Stimulated activated CD8-positive, alpha-beta memory T cell treated with anti-CD3 and anti-CD28 coated beads, Interleukin-2, amount 100 ng/mL, for 1 hour (primary cell): ENCODE results near the gene LDAF1.
"Not testable (repeated sequence)": the region's sequence is repeated elsewhere in the genome, so short reads cannot be mapped to it uniquely, and the experiment has no call there.

Experiments
- DNase-seq, 2 donors: peaks; one replicate each; pipeline ENCODE4 v3.0.0-alpha.2; 2020; ENCODE audit warnings: low read depth in 2 of 2

LDAF1 gene

DNA sequence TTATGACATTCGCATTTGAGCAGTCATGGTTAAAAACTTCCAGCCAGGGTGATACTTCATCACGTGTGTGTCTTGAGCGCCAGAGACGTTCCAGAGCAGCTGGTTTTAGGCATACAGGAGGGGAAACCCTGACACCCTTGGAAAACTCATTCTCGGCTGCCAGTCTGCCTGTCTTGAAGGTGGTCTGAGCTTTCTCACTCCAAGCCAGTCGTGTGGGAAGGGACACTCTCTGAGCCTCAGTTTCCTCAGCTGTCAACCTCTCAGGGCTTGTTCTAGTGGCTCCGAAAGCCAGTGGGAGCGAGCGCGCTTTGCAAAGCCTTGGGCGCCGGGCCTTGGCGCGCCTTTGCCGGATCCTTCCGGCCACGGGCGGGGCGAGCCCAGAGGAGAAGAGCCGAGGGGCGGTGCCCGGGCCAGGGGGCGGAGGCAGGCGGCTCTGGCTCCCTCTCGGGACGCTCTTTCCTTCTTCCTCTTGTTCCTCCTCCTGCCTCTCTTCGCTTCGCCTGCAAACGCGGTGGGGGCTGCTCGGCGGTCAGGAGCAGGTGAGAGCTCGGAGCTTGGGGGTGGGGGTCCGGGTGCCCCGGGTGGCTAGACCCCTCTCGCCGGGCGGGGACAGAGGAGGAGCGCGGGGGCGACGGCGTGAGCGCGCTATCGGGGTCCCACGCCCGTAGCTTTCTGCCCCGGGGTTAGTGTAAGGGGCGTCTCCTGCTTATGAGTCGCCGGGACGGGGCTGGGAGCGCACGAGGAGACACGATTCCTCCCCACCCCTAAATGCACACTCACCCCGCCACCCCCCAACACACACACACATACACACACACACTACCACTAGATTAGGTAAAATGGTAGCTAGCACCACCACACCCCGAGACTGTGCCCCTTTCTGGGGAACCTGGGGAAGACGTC lies at the start of gene LDAF1:
LDAF1 (plus strand) TSS at position 467 of the 903 bp plus-strand sequence. CDS start 2,509 bp downstream, outside the sequence.
- peak; percentile 39 to 58 for DNase-seq

DNA sequence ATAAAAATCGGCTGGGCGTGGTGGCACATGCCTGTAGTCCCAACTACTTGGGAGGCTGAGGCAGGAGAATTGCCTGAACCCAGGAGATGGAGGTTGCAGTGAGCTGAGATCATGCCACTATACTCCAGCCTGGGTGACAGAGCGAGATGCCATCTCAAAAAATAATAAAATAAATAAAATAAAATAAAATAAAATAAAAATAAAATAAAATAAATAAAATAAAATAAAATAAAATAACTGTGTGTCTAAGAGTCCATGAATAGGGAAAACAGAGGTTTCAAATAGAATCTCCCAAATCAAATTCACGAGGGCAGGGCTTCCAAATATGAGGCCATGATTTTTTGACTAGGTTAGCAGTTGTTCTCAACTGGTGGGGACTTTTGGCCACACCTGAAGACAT lies 42.9 kb upstream of the LDAF1 start:
- DNase-seq = not testable (repeated sequence)

DNA sequence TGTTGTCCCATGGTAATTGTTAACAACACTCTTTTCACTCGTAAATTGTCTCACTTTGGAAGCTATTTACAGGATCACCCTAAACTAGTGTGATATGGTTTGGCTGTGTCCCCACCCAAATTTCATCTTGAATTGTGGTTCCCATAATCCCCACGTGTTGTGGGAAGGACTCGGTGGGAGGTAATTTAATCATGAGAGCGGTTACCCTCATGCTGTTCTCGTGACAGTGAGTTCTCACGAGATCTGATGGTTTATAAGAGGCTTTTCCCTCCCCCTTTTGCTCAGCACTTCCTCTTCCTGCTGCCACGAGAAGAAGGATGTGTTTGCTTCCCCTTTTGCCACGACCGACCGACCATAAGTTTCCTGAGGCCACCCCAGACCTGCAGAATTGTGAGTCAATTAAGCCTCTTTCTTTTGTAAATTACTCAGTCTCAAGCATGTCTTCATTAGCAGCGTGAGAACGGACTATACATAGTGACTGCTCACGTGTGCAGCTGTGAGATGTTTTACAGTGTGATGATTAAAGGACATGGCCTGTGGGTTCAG lies 42.3 kb upstream of the LDAF1 start:
- no peak for DNase-seq

DNA sequence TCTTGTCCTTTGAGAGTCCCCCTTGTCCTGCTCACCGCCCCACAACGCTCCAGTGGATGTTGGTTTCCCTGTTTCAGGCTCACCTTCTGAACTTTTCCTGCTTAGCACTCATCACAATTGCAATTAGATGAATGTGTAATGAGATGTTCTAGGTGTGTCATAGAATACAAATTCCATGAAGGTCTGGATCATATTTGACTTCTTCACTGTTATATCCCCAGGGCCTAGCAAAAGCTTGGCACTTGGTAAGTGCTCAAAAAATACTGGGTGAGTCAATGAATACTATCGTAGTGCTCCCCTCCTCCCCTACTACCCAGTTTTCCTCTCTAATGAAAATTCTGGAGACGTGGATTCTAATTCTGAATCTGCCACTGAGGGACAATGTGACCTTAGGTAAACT lies 40.9 kb upstream of the LDAF1 start:
- DNase-seq = no peak

DNA sequence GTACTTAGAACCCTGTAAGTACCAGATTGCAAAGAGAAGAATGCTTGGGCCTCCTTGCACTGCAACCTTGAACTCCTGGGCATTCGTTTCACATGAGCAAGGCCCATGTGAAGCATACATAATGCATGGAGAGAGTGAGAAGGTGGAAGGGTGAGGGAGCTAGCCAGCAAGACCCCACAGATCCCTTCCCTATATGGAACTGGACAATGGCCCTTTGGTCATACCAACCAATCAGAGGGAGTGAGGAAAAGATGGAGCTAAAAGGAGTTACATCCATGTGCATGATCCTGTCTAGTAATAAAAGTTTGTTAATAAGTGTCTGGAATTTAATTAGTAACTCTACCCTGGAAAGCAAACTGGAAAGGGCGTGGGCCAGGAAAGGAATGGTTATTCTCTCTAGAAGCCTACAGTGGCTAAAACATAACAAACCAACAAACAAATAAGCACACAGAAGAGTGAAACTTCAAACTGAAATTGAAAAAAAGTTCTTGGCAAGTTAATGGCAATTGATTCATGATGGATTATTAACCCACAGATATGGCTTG lies 37.4 kb upstream of the LDAF1 start:
- no peak for DNase-seq

DNA sequence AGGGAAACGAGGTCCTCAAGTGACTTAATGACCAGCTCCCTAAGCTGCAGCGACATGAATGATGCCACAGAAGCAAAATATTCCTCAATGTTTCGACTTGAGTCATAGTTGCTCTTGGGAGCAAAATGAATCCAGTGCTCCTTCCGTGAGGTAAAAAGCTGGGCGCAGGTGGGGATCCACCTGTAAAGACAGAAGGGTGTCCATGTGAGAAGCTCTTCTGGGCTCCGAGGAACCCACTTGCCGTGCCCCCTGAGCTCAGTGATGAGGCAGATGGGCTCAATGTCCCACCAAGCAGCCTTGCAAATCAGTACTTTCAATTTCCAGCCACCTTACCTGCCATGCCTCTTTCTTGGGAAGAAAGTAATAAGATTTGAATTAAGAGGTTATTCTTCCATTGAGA lies 33.3 kb upstream of the LDAF1 start:
- DNase-seq = no peak

DNA sequence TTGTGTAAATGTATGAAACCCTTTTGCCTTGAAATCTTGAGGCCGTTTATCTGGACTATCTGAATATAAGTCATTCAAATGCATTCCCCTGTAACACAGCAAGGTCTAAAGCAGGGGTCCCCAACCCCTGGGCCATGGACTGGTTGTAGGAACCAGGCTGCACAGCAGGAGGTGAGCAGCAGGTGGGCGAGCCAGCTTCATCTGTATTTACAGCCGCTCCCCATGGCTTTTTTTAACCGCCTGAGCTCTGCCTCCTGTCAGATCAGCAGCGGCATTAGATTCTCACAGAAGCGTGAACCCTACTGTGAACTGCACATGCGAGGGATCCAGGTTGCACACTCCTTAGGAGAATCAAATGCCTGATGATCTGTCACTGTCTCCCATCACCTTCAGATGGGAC lies 32.0 kb upstream of the LDAF1 start:
- no peak for DNase-seq

DNA sequence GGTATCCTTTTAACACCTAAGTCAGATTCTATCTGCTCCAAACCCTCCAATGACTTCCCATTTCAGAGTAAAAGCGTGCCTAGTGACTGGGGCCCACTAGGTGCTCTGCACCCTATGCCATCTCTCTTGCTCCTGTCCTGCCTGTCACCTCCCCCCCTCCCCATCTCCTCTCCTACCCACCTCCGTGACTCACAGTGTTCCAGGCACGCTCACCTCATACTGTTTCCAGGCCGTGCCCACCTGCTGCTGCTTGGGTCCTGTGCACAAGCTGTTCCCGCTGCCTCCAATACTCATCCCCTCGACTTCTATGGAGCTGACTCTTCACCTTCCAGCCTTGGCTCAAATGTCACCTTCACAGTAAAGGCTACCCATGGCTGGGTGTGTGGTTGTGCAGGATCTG lies 29.5 kb upstream of the LDAF1 start:
- no peak for DNase-seq

DNA sequence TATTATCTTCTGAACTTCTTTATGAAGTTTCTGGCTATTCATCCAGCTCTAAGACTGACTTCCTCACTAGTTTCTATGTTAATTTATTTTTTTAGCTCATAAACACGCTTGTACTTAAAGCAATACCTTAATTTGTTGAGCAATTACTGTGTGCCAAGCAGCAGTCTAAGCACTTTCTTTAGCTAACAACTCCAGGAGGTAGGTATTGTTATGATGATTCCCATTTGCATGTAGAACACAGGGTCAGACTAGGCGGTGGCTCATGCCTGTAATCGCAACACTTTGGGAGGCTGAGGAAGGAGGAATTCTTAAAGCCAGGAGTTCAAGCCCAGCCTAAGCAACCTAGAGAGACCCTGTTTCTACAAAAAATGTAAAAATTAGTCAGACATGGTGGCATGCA lies 27.7 kb upstream of the LDAF1 start:
- no peak for DNase-seq

DNA sequence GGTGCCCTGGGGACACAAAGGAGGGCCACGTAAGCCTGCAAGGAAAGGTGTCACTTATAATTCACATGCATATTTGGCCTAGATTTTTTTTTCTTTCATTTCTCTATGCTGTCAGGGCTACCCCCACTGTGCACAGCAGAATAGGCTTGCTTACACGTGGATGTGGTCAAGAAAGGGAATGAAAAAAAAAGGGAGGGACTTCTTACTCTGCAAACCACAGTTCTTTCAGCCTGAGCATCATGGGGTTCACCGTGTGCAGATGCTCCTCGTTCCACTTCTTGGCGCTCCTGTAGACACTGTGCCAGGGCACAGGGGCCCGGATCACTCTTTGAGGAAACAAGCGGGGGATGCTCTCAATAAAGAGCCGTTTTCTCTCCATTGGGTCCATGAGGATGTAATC lies 24.4 kb upstream of the LDAF1 start:
- DNase-seq = no peak

DNA sequence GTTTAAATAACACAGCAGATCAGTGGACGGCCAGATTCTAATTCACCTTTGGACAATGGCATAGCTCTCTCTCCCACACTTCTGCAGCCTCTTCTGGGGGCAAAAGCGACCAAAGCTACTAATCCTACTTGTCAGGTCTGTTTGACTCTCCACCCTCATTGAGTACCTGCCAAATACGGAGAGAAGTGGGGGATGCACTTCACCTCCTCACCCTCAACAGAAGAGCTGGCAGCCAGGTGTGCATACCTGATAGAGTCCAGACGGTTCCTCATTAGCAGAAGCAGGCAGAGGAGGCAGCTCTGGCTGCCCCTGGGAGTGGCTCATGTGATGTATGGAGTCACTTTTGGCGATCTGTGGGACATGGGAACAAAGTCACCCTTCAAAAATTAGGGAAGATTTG lies 12.7 kb upstream of the LDAF1 start:
- DNase-seq = no peak

DNA sequence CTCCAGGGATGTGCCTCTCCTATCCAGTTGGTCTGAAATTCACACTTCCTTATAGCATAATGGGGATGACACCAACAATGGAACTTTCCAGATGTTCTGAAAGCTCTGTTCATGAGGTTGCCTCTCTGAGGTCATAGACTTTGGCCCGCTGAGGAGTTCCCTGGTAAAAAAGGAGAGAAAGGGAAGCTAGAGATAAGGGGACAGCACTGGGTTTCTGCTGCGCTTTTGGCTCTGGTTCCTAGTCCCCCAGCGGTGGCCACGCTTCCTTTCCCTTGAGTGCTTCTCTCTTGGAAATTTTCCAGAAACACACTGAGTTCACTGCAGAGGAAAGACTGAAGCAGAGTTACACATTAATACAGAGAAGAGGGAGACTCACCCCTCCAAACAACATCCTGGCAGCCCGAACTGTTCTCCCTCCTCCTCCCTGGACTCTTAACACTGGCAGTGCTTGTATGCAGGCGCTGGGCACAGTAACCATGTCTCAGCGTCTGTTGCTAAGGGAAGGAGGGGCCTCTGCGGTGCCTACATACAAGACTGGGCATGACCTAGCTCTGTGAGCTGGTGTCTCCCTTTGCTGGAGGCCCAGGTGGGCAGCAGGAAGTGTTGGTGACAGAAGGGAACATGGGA lies 8.0 kb upstream of the LDAF1 start, which contains the start of gene DNAH3:
DNAH3 (minus strand) TSS at position 472 of the 627 bp plus-strand sequence. CDS start 527 bp downstream, outside the sequence.
- no peak for DNase-seq

DNA sequence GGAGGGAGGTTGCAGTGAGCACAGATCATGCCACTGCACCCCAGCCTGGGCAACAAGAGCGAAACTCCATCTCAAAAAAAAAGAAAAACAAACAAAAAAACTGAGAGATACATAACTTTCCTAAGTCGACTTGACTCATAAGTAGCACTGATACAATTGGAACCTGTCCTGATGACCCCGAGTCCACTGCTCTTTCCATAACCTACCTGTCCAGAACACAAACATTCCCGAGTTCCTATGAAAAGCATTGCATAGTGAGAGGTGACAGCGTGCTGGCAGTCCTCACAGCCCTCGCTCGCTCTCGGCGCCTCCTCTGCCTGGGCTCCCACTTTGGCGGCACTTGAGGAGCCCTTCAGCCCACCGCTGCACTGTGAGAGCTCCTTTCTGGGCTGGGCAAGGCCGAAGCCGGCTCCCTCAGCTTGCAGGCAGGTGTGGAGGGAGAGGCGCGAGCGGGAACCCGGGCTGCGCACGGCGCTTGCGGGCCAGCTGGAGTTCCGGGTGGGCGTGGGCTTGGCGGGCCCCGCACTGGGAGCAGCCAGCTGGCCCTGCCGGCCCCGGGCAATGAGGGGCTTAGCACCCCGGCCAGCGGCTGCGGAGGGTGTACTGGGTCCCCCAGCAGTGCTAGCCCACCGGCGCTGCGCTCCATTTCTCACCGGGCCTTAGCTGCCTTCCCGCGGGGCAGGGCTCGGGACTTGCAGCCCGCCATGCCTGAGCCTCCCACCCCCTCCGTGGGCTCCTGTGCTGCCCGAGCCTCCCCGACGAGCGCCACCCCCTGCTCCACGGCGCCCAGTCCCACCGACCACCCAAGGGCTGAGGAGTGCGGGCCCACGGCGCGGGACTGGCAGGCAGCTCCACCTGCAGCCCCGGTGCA lies 6.1 kb upstream of the LDAF1 start:
- DNase-seq = not testable (repeated sequence)

DNA sequence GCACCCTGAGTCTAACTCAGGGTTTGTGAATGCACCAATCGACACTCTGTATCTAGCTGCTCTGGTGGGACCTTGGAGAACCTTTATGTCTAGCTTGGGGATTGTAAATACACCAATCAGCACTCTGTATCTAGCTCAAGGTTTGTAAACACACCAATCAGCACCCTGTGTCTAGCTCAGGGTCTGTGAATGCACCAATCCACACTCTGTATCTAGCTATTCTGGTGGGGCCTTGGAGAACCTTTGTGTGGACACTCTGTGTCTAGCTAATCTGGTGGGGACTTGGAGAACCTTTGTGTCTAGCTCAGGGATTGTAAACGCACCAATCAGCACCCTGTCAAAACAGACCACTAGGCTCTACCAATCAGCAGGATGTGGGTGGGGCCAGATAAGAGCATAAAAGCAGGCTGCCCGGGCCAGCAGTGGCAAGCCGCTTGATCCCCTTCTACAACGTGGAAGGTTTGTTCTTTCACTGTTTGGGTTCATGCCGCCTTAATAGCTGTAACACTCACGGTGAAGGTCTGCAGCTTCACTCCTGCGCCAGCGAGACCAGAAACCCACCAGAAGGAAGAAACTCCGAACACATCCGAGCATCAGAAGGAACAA lies 5.2 kb upstream of the LDAF1 start:
- not testable (repeated sequence) for DNase-seq

DNA sequence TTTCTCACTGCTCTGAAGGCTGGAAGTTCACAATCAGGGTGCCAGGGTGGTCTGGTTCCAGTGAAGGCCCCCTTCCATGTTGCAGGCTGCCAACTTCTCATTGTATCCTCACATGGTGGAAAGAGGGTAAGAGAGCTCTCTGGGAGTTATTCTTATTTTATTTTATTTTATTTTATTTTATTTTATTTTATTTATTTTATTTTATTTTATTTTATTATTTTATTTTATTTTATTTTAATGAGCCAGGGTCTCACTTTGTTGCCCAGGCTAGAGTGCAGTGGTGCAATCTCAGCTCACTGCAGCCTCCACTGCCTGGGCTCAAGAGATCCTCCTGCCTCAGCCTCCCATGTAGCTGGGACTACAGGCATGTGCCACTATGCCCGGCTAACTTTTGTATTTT lies 2.5 kb upstream of the LDAF1 start:
- not testable (repeated sequence) for DNase-seq

DNA sequence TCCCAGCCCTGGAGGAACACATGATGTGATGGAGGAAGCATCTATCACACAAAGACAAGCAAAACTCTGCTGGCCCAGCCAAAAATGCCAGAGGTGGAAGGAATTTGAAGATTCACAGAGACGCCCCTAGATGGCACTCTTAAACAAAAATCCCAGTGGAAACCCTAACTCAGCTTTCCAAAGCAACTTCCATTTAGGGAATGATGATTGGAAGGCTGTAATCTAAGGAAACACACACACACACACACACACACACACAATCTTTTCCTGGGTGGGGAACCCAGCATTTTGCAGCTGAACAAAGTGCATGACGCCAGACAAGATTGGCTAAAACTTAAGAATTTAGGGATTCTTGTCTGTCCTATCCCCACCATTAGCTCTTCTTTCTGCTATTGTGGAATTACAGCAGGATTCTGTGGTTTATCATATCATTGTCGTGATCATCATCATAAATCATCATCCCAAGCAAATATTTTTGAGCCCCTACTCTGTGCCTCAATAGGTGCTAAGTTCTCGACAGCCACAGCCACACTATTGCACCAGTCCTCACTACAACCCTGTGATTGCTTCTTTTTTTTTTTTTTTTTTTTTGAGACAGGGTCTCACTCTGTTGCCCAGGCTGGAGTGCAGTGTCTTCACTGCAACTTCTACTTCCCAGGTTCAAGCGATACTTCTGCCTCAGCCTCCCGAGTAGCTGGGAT lies 1.6 kb upstream of the LDAF1 start:
- no peak for DNase-seq

DNA sequence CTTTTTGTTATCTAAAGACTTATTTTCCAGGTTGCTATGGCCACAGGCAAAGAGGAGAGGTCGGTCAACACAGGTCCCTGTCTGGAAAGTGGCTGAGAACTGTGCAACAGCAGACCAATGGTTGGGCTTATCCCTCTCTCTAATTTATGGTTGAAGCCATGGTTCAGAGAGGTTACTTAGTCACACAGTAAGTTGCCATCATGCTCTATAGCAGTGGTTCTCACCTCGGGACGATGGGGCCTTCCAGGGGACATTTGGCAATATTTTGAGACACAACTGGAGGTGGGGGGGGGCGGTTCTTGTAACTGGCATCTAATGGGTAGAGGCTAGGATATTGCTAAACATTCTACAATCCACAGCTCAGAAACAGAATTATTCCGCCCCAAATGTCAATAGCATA lies 842 bp upstream of the LDAF1 start:
- no peak for DNase-seq

DNA sequence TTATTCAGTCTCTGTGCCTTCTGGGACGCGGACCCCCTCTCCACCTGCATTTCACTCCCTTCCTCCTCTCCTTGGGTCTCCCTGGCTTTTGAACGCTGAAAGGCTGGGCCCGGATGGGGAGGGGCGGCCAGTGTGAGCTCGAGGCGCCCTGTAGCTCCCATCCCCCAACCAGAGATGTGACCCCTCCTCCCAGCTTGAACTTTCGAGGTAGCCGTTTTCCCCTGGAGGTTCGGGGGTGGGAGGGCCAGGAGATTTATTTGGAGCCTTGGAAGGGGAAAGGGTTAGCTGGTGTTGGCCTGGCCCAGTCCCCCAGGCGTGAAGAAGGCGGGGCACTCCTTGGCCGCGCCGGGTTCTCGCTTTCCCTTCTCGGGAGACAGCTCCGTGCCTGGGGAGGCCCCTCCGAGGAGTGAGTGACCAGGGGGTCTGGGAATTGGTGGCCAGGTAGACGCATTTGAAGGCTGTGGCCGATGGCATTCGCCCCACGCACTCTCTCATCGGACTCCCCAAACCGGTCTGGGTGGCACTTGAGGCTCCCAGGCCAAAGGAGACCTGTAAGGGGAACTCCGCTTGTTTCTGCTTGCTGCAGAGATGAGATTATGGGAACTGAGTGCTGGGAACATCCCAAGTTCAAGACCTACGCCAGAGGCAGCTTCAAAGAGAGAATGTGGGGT lies 942 bp downstream of the LDAF1 start:
- DNase-seq = no peak

DNA sequence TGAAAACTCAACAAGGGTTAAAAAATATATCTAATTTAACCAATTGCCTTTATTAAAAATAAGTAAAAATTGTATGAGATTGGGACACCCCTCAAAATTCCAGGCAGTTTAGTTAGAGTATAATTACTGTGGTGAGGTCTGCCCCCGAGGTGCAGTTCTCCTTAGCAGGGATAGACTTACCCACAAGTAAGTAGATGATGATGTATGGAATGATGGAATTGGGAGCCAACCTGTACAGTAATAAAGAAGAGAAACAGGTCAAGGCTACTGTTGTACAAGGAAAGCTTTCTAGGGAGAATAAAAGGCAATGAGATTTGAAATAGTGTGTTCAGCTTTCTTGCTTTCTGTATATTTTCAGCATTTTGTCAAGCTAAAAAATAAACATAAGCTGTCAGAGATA lies 1.8 kb downstream of the LDAF1 start:
- DNase-seq = no peak

DNA sequence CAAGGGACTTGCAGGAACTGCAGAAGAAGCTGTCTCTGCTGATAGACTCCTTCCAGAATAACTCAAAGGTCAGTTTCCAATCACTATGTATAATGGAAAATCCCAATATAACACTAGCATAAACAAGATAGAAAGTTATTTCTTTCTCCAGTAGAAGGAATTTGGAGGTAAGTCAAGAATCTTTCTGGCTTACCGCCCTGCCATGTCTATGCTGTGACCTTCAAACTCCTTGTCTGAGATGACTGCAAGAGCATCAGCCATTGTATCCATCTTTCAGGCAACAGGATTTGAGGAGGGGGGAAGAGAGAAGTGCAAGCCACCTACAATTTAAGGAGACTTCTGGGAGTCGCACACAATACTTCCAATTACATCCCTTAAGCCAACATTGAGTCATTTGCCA lies 2.7 kb downstream of the LDAF1 start:
- DNase-seq = no peak
